ENCODE data around the gene NEK6. TPM values are rescaled to one million over a fixed set of nuclear protein-coding genes. Genes with fewer than 3 reads are reported as not detected.

NEK6 gene
- total RNA-seq, 8 experiments from 2014 or later, result 2.4 to 33.4 (median 7.2) TPM

DNA sequence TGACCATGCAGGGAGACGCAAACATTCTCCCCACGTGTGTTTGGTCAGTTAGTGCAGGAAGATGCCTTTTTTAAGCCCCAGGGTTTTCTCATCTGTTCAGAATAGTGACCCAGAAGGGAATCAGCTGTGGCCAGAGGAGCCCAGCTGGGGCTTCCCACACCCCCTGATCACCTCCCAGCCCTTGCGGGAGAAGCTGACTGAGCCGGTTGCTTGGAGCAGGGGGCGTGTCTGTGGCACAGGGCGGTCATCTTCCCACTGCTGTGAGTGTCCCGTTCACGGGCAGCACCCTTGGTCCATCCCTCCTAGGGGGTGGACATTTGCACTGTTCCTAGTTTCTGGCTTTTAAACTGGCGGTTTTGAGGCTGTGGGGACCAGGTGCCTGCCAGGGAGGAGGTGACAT is 69.7 kb downstream of the NEK6 start:
- in situ Hi-C loops (cut with MboI; ENCODE audit: low pct_unique_long_range_greater_than_20kb in 2 of 9, low sequenced_read_pairs in 9 of 9, unreplicated experiment in 9 of 9), result no loop called here
- Histone ChIP-seq H3K4me1 (replicated peaks in 1 of 2) (peaks cover 7 to 13% of the 10 kb centered on the region in 2 donors), H3K4me3 (no peak overlapping the region), H3K27ac (no peak overlapping the region)
- 60 to 100% (median 73%) methylated on average over 1 to 4 of the region's 9 CpGs; no CpG with 5 or more reads in 6 of the 10 experiments for WGBS, 10 experiments
- peak in 6 of 8 experiments; percentile 9 to 61 (median 46) for ATAC-seq (replicated peaks in 6 of 8)

DNA sequence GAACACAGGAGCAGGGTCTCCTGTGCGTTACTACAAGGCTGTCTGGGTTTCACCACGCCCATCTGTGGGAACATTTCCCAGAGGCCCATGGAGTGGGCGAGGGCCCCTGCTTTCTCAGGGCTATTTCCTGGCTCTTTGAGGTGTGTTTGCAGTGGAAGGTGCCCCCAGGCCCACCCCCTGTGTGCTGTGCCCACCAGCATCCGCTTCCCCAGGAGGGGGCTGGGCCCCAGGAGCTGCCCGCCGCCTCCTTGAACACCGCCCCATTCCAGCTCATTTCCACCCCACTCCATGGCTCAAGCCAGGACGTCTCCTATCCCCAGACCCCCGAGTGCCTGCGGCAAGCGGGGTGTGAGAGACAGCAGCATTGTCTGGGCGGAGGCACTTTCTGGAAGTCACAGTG is 70.5 kb downstream of the NEK6 start:
- peaks cover 7 to 13% of the 10 kb centered on the region in 2 donors for H3K4me1 ChIP-seq (replicated peaks in 1 of 2)
- no peak overlapping the region for H3K27ac ChIP-seq
- WGBS, 10 experiments, result 80 to 100% methylated on average over 1 to 3 of the region's 12 CpGs; no CpG with 5 or more reads in 8 of the 10 experiments
- in situ Hi-C loops (cut with MboI; ENCODE audit: low pct_unique_long_range_greater_than_20kb in 2 of 9, low sequenced_read_pairs in 9 of 9, unreplicated experiment in 9 of 9), result no loop called here
- ATAC-seq (replicated peaks in 6 of 8), result no peak
- H3K4me3 ChIP-seq, result no peak overlapping the region

DNA sequence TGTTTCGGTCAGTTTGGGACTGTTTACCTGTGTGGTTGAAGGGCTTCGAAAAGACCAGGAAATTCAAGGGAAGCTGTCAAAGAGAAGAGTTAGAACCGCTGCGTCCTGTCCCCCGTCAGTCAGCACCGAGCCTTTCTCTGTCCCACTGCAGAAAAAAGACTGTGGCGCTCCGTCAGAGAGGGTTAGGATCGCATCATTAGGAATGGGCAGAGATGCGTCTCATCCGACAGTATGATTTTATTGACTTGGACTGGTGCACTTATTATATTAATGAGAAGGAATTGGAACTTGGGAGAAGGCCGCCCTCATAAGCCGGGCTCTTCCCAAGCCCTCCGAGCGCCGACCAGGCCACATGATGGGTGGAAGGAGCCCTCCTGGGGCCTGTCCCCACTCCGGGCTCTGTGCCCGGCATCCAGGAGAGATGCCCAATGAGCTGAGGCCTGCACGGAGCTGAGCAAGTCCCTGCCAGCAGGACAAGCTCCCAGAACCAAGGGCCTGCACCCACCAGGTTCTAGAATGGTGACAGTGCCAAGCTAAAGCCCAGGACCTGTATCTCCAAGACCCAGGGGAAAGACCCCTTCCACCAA is 71.5 kb downstream of the NEK6 start:
- 86 to 100% (median 92%) methylated on average over 2 to 13 of the region's 19 CpGs; no CpG with 5 or more reads in 4 of the 10 experiments for WGBS, 10 experiments
- H3K4me3 ChIP-seq, result no peak overlapping the region
- in situ Hi-C loops (cut with MboI; ENCODE audit: low pct_unique_long_range_greater_than_20kb in 2 of 9, low sequenced_read_pairs in 9 of 9, unreplicated experiment in 9 of 9), result no loop called here
- no peak overlapping the region for H3K27ac ChIP-seq
- ATAC-seq (replicated peaks in 6 of 8), result no peak
- H3K4me1 ChIP-seq (replicated peaks in 1 of 2), result peaks cover 7 to 13% of the 10 kb centered on the region in 2 donors

DNA sequence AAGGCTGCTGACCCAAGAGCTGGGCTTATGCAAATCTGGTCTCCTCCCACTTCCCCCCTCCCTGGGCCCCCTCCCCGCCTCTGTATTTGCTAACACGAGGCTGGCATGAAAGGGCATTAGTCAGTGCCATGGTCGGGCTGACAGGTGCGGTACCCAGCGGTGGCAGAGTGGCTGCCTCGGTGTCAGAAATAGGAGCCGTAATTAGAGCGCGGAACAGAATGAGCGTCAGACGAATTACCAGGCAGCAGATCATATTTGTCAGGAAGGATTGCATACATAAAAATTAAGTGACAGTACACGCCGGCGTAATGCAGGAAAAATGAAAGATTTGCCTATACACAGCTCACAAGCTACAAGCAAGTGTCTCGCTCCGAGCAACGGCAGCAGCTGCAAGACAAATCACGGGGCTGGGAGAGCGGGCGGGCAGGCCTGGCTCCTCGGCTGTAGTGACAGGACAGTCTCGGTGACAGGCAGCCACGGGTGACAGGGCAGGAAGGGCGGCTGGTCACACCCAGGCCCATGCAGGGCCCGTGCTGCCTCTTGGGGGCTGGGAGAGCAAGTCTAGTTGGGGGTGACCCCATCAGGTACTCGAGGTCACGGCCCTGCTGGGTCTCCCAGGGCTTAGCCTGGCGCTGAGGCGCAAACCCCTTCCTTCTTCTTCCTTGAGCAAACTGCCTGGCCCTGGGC is 72.4 kb downstream of the NEK6 start:
- in situ Hi-C loops (cut with MboI; ENCODE audit: low pct_unique_long_range_greater_than_20kb in 2 of 9, low sequenced_read_pairs in 9 of 9, unreplicated experiment in 9 of 9), result no loop called here
- Histone ChIP-seq H3K4me1 (replicated peaks in 1 of 2) (peaks cover 7 to 13% of the 10 kb centered on the region in 2 donors), H3K27ac (peak overlapping the region in 1 of 2 donors; percentile 12), H3K4me3 (no peak overlapping the region)
- peak in 5 of 8 experiments; percentile 47 to 76 (median 51) for ATAC-seq (replicated peaks in 6 of 8)
- WGBS, 10 experiments, result 0 to 98% (median 91%) methylated on average over 1 to 13 of the region's 29 CpGs; no CpG with 5 or more reads in 2 of the 10 experiments

DNA sequence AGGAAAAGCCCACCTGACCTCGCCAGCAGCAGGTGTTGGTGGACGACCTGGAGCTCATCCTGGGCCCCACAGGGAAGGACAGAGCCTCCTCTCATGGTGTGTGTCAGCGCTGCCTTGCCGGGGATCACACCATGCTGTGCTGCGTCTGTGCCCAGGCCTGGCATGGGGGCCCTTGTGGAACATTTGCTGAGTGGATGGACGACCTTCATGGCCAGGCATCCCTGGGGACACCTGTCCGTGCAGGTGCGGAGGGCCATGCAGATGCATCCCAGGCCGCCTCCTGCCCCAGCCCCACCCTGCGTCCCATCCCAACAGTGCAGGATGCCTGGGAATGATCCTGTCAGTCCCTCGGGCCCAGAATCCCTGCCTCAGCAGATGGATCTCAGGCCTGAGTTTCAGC is 73.8 kb downstream of the NEK6 start:
- Histone ChIP-seq H3K4me3 (no peak overlapping the region), H3K4me1 (replicated peaks in 1 of 2) (peaks cover 7 to 13% of the 10 kb centered on the region in 2 donors), H3K27ac (no peak overlapping the region)
- in situ Hi-C loops (cut with MboI; ENCODE audit: low pct_unique_long_range_greater_than_20kb in 2 of 9, low sequenced_read_pairs in 9 of 9, unreplicated experiment in 9 of 9), result no loop called here
- no peak for ATAC-seq (replicated peaks in 6 of 8)
- WGBS, 10 experiments, result 80 to 100% (median 100%) methylated on average over 1 to 6 of the region's 11 CpGs; no CpG with 5 or more reads in 5 of the 10 experiments

DNA sequence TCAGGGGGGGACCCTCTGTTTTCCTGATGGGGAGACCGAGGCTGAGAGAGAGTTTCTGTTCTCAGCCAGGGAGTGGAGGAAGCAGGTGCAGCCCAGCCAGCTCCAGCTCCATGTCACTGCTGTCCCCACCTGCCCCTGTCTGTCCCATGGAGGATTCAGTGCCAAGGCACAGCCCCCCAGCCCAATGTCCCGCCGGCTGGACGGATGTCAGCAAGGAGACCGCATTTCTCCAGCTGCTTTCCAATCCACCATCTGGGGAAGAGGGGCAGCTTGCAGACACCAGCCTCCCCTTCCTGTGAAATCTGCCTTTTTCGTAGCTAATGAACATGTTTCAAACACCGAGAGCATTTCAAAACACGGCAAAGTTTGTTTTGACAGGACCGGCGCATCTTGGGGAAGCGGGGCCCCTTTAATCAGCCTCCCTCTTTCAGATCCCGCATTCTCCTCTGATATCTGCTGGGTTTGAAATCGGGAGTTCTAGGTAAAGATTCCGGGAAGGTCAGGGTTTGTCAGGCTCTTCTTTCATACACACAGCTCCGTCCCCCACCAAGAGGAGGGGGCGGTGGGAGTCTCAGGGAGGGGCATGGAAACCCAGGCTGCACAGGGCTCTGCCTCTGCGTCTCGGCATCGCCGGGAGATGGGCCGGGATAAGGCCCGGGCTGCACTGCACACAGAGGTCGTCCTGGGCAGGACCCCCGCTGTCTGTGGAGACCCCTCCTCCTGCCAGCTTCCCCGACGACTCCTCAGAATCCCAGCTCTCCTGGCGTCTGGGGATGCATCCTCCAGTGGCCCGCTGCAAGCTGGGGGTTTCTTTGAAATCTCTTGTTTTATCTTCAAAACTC is 74.8 kb downstream of the NEK6 start:
- Histone ChIP-seq H3K4me1 (replicated peaks in 1 of 2) (peaks cover 7 to 13% of the 10 kb centered on the region in 2 donors), H3K27ac (no peak overlapping the region), H3K4me3 (no peak overlapping the region)
- 50 to 90% (median 68%) methylated on average over 2 to 15 of the region's 28 CpGs; no CpG with 5 or more reads in 3 of the 10 experiments for WGBS, 10 experiments
- ATAC-seq (replicated peaks in 6 of 8), result no peak
- in situ Hi-C loops (cut with MboI; ENCODE audit: low pct_unique_long_range_greater_than_20kb in 2 of 9, low sequenced_read_pairs in 9 of 9, unreplicated experiment in 9 of 9), result no loop called here

DNA sequence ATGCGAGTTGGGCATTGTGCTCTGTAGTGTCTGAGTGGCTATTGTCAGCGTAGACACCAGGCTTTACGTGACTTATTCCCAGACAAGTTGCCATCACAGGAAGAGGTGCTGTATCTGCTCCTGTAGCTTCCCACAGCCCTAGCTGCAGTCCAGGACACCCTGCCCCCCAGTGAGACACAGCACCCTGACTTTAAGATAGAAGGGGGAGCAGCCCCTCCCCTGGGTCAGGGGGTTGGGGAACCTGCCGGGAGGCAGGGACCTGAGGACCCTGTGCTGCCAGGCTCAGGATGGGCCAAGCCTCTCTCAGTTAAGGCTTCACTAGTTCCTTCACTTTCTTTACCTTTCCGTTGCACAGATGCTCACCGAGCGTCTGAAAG is 75.4 kb downstream of the NEK6 start:
- ATAC-seq (replicated peaks in 6 of 8), result no peak
- in situ Hi-C loops (cut with MboI; ENCODE audit: low pct_unique_long_range_greater_than_20kb in 2 of 9, low sequenced_read_pairs in 9 of 9, unreplicated experiment in 9 of 9), result no loop called here
- peaks cover 7 to 13% of the 10 kb centered on the region in 2 donors for H3K4me1 ChIP-seq (replicated peaks in 1 of 2)
- 83 to 100% (median 94%) methylated on average over 1 to 6 of the region's 7 CpGs; no CpG with 5 or more reads in 3 of the 10 experiments for WGBS, 10 experiments
- peak overlapping the region in 1 of 2 donors; percentile 29 for H3K27ac ChIP-seq
- H3K4me3 ChIP-seq, result no peak overlapping the region

DNA sequence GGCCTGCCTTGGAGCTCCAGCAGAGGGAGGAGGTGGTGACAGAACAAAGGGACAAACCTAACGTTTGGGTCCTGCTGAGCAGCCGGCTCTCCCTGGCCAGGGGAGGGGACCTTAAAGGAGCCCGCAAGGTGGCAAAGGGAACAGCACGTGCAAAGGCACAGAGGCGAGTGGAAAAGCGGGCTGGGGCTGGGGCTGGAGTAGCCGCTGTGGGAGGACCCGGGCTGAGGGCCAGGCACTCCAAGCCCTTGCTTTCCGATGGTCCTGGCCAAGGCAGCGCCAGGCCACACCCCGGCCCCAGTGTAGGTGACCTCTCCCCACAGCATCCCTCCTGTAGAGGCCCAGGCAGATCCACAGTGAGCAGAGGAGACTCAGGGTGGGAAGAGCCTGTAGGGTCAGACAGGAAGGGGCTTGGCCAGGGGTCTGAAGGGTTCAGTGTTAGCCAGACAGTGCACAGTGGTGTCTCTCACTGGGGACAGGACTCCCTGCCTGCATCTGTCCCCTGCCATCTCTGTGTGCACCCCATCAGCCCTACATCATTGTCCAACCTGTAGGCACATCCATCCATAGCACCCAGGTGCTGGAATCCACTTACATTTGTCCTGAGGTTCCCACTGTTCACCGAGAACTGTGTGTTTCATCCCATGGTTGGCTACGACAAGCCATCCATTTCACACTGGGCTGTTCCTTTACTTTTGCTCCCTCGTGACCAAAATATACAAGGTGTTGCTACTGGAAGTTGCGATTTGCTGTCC is 77.0 kb downstream of the NEK6 start:
- Histone ChIP-seq H3K27ac (no peak overlapping the region), H3K4me1 (replicated peaks in 1 of 2) (peaks cover 13 to 14% of the 10 kb centered on the region in 2 donors), H3K4me3 (no peak overlapping the region)
- in situ Hi-C loops (cut with MboI; ENCODE audit: low pct_unique_long_range_greater_than_20kb in 2 of 9, low sequenced_read_pairs in 9 of 9, unreplicated experiment in 9 of 9), result no loop called here
- 81 to 100% (median 98%) methylated on average over 3 to 6 of the region's 15 CpGs; no CpG with 5 or more reads in 4 of the 10 experiments for WGBS, 10 experiments
- ATAC-seq (replicated peaks in 6 of 8), result no peak

DNA sequence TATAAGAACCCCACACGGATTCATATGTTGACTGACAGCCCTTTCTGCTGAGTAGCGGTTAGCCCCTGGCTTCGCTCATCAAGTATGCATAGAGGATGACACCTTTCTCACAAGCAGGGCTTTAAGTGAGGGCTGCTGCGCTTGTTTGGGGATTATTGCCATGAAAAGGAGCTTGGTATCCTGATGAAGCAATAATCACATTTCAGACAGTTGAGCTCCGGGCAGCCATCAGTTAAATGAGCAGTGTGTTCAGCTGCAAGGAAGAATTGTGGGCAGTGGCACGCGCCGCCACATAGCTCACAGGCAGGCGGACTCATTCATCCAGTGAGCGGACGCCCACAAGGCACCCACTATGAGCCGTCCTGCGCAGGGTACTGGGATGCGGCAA is 77.6 kb downstream of the NEK6 start:
- H3K4me3 ChIP-seq, result no peak overlapping the region
- no peak for ATAC-seq (replicated peaks in 6 of 8)
- 80 to 100% (median 90%) methylated on average over 1 to 9 of the region's 14 CpGs; no CpG with 5 or more reads in 1 of the 10 experiments for WGBS, 10 experiments
- in situ Hi-C loops (cut with MboI; ENCODE audit: low pct_unique_long_range_greater_than_20kb in 2 of 9, low sequenced_read_pairs in 9 of 9, unreplicated experiment in 9 of 9), result no loop called here
- H3K27ac ChIP-seq, result no peak overlapping the region
- peaks cover 13 to 16% of the 10 kb centered on the region in 2 donors for H3K4me1 ChIP-seq (replicated peaks in 1 of 2)

DNA sequence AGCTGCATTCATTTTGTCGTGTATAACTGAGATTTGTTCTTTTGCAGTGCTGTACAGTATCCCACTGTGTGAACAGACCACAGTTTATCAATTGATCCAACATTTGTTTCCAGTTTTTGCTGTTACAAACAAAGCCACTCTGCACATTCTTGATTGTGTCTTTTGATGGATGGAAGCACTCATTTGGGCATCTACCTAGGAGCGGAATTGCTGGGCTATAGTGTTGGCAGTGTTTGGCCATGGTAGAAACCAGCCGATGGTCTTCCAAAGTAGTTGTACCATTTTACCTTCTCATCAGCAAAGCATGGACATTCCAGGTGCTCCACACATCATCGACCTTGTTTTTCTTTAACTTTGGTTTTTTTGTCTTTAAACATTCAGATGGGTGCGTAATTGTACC is 79.8 kb downstream of the NEK6 start:
- WGBS, 10 experiments, result 81 to 100% (median 96%) methylated on average over 2 to 5 of the region's 5 CpGs; no CpG with 5 or more reads in 1 of the 10 experiments
- no peak for ATAC-seq (replicated peaks in 6 of 8)
- no peak overlapping the region for H3K27ac ChIP-seq
- peaks cover 13 to 23% of the 10 kb centered on the region in 2 donors for H3K4me1 ChIP-seq (replicated peaks in 1 of 2)
- in situ Hi-C loops (cut with MboI; ENCODE audit: low pct_unique_long_range_greater_than_20kb in 2 of 9, low sequenced_read_pairs in 9 of 9, unreplicated experiment in 9 of 9), result no loop called here
- H3K4me3 ChIP-seq, result no peak overlapping the region

DNA sequence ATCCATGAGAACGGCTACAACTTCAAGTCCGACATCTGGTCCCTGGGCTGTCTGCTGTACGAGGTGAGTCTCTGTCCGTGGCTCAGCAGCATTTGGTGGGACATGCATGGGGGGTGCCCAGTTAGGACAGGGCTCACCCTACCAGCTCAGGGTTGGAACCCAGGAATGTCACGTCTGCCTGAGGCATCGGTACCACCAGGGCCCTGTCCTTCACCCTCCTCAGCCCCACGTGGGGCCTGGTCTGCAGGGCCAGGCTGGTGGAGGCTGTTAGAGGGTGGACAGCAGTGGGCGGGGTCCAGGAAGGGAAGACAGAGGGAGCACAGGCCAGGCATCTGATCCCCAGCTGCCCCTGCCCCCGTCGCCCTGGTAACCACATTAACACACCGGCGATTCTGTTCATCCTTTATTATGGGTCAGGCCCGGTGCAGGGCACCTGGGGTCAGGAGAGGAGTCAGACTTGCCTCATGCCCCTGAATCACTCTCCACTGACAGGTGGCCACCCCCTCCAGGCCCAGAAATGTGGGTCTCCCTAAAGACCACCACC is 81.9 kb downstream of the NEK6 start:
- WGBS, 10 experiments, result no CpG with 5 or more reads among the region's 13 CpGs
- in situ Hi-C loops (cut with MboI; ENCODE audit: low pct_unique_long_range_greater_than_20kb in 2 of 9, low sequenced_read_pairs in 9 of 9, unreplicated experiment in 9 of 9), result no loop called here
- ATAC-seq (replicated peaks in 6 of 8), result peak in 4 of 8 experiments; percentile 5 to 17 (median 10)
- H3K4me3 ChIP-seq, result no peak overlapping the region
- H3K4me1 ChIP-seq (replicated peaks in 1 of 2), result peaks cover 29 to 38% of the 10 kb centered on the region in 2 donors
- peak overlapping the region in 1 of 2 donors; percentile 64 for H3K27ac ChIP-seq

Data from motor neuron (in vitro differentiated cells).